Body of pancreas (tissue), 4 donors: Measurements from ENCODE around the gene ASAP2.

Source experiments
- POLR2A ChIP-seq, 3 donors: fragments of 450-650 bp; IDR thresholded peaks; one replicate each; pipeline ENCODE4 v1.6.1; 2016; ENCODE audit warnings: antibody characterized with exemption in 3 of 3, mild to moderate bottlenecking in 2 of 3
- TF ChIP-seq, protein P1 (sequence below), 7 experiments: fragments of 450-650 bp in 4 of 7; fragments of 200-600 bp in 3 of 7; sonication (generic) in 3 of 7; IDR thresholded peaks; one replicate each; pipeline ENCODE4 v1.5.1; 2016 to 2019; ENCODE audit warnings: antibody characterized with exemption in 7 of 7

- TF ChIP-seq, protein P1, sequence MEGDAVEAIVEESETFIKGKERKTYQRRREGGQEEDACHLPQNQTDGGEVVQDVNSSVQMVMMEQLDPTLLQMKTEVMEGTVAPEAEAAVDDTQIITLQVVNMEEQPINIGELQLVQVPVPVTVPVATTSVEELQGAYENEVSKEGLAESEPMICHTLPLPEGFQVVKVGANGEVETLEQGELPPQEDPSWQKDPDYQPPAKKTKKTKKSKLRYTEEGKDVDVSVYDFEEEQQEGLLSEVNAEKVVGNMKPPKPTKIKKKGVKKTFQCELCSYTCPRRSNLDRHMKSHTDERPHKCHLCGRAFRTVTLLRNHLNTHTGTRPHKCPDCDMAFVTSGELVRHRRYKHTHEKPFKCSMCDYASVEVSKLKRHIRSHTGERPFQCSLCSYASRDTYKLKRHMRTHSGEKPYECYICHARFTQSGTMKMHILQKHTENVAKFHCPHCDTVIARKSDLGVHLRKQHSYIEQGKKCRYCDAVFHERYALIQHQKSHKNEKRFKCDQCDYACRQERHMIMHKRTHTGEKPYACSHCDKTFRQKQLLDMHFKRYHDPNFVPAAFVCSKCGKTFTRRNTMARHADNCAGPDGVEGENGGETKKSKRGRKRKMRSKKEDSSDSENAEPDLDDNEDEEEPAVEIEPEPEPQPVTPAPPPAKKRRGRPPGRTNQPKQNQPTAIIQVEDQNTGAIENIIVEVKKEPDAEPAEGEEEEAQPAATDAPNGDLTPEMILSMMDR (IDR thresholded peaks at IDR 0.05), result no peak
- no peak for TF ChIP-seq POLR2A (IDR thresholded peaks at IDR 0.05)
Measured at GRCh38 chr2:9221223-9221622, 14.6 kb downstream of the ASAP2 start.
